GM21390 (cell line): ENCODE results near the gene ERRFI1.

Experiments used
- ATAC-seq: cut with Tn5 transposase; IDR thresholded peaks from one replicate; pipeline ENCODE4 v1.9.1; 2021; ENCODE audit not compliant: unreplicated experiment

The ERRFI1 gene

DNA sequence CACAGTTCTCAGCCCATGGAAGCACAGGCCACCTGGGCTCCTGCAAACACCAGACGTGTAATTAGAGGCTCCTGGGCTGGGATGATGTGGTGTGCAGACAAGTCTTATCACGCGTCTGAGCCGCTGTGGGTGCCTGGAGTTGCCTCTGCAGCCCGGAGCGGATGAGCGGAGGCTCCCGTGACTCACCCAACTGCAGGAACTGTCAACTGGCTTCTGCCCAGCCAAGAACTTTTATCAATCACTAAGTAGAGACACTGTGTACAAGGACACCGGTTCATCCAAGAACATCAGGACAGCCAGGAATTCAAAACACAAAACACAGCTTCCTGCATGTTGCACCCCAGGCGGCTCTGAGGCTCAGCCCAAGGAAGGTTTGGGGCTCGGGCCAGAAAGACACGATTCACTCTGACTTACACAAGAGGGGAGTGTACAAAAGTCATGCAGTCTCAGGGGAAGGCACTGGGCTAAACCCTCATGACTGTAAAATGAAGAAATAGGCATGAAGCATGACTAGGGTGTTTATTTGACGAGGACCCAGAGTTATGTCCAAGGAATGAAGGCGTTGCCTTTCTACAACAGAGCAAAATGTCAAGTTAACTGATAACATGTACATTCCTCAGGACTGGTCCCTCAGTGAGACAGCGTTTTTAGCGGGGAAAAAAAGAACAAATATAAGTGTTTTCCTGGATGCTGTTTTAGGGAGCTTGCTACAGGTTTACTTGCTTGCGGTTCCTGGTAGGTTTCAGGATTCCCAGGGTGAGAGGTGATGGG, 21.1 kb downstream of the ERRFI1 start:
- no peak for ATAC-seq

DNA sequence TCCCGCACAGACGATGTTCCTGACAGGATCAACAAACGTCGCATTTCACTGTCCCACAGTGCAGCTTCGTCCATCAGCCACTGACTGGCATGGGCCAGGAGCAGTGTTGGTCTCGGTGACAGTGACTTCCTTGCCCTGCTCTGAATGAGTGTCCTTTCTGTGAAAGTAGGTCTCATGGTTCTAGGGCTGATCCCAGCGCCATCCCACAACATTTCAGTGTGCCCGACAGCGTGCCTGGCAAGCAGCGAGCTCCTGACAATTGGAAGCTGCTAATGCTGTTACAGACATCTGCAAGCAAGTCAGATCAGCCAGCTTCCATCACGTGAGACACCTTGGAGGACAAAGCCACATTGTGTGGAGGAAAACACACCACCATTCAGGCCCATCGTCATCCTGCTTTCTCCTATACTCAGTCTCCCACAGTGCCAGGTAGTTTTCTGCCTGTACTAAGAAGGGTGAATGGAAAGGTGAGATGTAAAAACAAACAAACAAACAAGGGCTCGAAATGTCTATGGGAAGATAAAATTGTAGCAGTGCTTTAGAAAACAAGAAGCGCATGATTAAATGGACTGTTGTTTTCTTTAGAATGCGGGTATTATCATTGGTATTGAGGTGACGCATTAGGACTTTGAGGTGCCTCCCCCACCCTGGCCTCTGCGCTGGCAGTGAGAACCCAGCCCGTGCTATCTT, 21.9 kb downstream of the ERRFI1 start:
- no peak for ATAC-seq

- no peak for ATAC-seq
Observed at GRCh38 chr1:8003438-8004112, 22.5 kb downstream of the ERRFI1 start.

DNA sequence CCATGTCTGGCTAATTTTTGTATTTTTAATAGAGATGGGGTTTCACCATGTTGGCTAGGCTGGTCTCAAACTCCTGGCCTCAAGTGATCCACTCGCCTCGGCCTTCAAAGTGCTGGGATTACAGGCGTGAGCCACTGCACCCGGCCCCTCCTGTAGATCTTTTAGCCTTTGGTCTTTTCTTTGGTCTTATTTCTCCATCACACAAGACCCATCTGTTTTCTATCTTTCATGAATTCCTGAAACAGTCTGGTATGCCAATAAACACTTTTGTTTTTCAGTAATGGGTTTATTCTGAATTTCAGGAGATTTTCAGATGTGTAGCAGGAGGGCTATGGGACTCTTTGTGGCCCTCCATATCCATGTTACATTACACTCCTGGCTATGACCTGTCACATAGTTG, 23.2 kb downstream of the ERRFI1 start:
- ATAC-seq, result no peak

DNA sequence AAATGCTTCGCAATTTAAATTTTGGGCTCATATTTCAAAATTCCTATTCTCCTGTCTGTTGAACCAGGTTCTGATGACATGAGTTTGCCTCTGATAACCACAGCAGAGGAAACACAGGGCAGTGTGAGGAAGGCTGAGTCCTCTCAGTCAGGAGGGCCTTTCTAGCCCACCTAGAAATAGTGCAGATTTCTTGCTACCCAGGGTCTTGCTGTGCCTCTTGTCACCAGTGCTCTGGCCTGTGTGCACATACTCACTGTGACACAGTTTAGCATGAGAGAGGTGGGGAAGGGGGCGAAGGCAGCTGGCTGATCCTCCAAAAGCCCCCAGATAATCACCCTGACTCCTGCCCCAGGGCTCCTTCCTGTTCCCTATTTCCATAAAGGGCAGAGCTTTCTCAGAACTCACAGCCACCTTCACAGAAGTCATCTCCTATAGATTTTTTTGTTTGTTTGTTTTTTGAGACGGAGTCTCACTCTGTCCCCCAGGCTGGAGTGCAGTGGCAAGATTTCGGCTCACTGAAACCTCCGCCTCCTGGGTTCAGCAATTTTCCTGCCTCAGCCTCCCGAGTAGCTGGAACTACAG, 23.7 kb downstream of the ERRFI1 start:
- ATAC-seq, result no peak

- ATAC-seq, result no peak
Observed at GRCh38 chr1:7995437-7995836, 30.7 kb downstream of the ERRFI1 start.

- ATAC-seq, result no peak
Observed at GRCh38 chr1:7994827-7995226, 31.3 kb downstream of the ERRFI1 start.

DNA sequence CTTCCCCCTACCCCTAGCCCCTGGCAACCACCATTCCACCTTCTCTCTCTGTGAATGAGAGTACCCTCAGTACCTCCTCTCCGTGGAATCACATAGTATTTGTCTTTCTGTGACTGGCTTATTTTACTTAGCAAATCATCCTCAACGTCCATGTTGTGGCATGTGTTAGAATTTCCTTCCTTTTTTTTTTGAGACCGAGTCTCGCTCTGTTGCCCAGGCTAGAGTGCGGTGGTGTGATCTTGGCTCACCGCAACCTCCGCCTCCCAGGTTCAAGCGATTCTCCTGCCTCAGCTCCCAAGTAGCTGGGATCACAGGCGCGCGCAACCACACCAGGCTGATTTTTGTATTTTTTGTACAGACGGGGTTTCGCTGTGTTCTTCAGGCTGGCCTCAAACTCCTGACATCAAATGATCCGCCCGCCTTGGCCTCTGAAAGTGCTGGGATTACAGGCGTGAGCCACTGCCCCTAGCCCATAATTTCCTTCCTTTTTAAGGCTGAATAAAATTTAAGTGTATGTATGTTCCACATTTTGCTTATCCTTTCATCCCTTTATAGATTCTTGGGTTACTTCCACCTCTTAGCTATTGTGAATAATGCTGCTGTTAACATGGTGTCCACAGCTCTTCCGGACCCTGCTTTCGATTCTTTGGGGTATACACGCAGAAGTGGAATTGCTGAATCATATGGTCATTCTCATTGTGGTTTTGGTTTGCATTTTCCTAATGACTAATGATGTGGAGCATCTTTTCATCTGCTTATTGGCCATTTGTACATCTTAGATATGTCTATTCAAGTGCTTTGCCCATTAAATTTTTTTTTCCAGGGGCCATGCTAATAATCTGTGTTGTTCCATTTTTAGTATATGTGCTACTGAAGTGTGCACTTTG, 32.3 kb downstream of the ERRFI1 start:
- no peak for ATAC-seq

DNA sequence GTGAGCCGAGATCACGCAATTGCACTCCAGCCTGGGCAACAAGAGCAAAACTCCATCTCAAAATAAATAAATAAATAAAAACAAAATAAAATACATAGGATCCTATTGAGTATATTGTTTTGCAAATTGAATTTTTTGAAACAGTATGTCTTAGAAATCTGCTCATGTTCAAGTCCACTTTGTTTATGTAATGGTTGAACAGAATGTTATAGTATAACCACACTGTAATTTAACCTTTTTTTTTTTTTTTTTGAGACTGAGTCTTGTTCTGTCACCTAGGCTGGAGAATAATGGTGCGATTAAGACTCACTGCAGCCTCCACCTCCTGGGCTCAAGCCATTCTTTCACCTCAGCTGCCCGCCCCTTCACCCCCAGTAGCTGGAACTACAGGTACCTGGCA, 33.2 kb downstream of the ERRFI1 start:
- ATAC-seq, result no peak

DNA sequence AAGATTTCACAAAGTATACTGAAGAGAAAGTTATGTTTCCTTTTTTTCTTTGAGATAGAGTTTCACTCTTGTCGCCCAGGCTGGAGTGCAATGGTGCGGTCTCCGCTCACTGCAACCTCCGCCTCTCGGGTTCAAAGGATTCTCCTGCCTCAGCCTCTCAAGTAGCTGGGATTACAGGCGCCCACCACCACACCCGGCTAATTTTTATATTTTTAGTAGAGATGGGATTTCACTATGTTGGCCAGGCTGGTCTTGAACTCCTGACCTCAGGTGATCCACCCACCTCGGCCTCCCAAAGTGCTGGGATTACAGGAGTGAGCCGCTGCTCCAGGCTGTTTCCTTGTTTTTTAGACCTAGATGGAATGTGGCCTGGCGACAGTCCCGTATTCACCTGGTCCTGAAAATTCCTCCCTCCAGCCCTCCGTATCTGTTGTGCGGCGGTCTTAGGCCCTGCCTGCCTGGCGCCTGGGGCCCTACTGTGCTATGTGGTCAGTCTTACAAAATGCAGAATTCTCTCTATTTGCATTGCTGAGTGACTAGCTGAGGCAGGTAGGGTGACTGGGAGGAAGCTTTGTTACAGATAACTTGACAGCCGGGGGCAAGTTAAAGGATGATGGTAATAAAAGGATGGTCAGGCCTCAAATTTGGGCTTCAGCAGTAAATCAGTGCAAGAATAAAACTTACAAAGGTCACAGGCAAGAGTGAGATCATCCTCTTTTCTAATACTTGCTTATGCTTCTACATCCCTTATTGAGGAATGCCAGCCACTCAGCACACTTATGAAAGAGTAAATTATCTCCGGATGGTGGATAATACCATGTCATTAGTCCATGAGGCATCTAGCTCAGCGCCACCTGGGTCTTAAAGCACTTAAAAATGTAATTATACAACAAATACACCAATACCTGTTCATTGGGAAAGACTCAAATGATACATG, 34.3 kb downstream of the ERRFI1 start:
- ATAC-seq, result no peak

GRCh38 chr1:7989762-7990428, 36.2 kb downstream of the ERRFI1 start:
- no peak for ATAC-seq

GRCh38 chr1:7988576-7988975, 37.5 kb downstream of the ERRFI1 start:
- ATAC-seq, result no peak

GRCh38 chr1:7987528-7987927, 38.6 kb downstream of the ERRFI1 start:
- no peak for ATAC-seq

- ATAC-seq, result no peak
Observed at GRCh38 chr1:7985851-7986612, 40.1 kb downstream of the ERRFI1 start.

DNA sequence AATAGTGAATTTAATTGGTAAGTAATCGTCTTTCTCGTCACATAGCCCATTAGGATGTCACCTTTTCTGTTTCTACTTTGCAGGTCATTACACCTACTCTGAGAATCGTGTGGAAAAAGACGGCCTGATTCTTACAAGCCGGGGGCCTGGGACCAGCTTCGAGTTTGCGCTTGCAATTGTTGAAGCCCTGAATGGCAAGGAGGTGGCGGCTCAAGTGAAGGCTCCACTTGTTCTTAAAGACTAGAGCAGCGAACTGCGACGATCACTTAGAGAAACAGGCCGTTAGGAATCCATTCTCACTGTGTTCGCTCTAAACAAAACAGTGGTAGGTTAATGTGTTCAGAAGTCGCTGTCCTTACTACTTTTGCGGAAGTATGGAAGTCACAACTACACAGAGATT, 41.3 kb downstream of the ERRFI1 start:
- no peak for ATAC-seq

GRCh38 chr1:7983086-7983778, 42.9 kb downstream of the ERRFI1 start:
- no peak for ATAC-seq

- no peak for ATAC-seq
Observed at GRCh38 chr1:7980984-7981383, 45.1 kb downstream of the ERRFI1 start.
